BLaER1 treated with 17β-estradiol and CSF1 and Interleukin-3, amounts not matched to agents 10 nM and 100 nM (cell line): ENCODE results near the gene RANBP9.

Experiments
- H3K27ac ChIP-seq, 11 experiments: shearing (Covaris generic); formaldehyde crosslinking; 2 replicates each; pipeline ENCODE4 v1.8.1; 2022
- H3K27me3 ChIP-seq, 11 experiments: shearing (Covaris generic); formaldehyde crosslinking; 2 replicates each; pipeline ENCODE4 v1.8.1; 2022
- H3K36me3 ChIP-seq, 11 experiments: shearing (Covaris generic); formaldehyde crosslinking; 2 replicates each; pipeline ENCODE4 v1.8.1; 2022
- H3K4me1 ChIP-seq, 10 experiments: shearing (Covaris generic); formaldehyde crosslinking; 2 replicates each; pipeline ENCODE4 v1.8.1; 2022
- H3K4me2 ChIP-seq, 11 experiments: shearing (Covaris generic); formaldehyde crosslinking; 2 replicates each; pipeline ENCODE4 v1.8.1; 2022
- H3K4me3 ChIP-seq, 10 experiments: shearing (Covaris generic); formaldehyde crosslinking; 2 replicates each; pipeline ENCODE4 v1.8.1; 2022
- H3K9ac ChIP-seq, 11 experiments: shearing (Covaris generic); formaldehyde crosslinking; 2 replicates each; pipeline ENCODE4 v1.8.1; 2022
- H3K9me3 ChIP-seq, 11 experiments: shearing (Covaris generic); formaldehyde crosslinking; replicated peaks in 1 of 11; 2 replicates each; pipeline ENCODE4 v1.8.1; 2022
- H4K20me1 ChIP-seq, 11 experiments: shearing (Covaris generic); formaldehyde crosslinking; 2 replicates each; pipeline ENCODE4 v1.8.1; 2022
- Cebpa-rat ChIP-seq, 11 experiments: shearing (Covaris generic); IDR thresholded peaks; 2 replicates each; pipeline ENCODE4 v1.8.1; 2022

RANBP9 gene

GRCh38 chr6:13590574-13591153 lies 121.0 kb downstream of the RANBP9 start:
- no peaks in the 10 kb centered on the region for H3K27me3 ChIP-seq
- H3K9me3 ChIP-seq, result no peaks in the 10 kb centered on the region
- H3K4me1 ChIP-seq, result no peaks in the 10 kb centered on the region
- H3K27ac ChIP-seq, result no peak overlapping the region
- H3K4me2 ChIP-seq, result no peak overlapping the region
- H4K20me1 ChIP-seq, result no peaks in the 10 kb centered on the region; a peak in 1 of 22 replicates
- H3K9ac ChIP-seq, result no peak overlapping the region
- no peak for TF ChIP-seq Cebpa-rat (IDR thresholded peaks at IDR 0.05)
- H3K4me3 ChIP-seq, result no peak overlapping the region
- H3K36me3 ChIP-seq, result peaks cover 45 to 83% (median 71%) of the 10 kb centered on the region in 11 experiments

DNA sequence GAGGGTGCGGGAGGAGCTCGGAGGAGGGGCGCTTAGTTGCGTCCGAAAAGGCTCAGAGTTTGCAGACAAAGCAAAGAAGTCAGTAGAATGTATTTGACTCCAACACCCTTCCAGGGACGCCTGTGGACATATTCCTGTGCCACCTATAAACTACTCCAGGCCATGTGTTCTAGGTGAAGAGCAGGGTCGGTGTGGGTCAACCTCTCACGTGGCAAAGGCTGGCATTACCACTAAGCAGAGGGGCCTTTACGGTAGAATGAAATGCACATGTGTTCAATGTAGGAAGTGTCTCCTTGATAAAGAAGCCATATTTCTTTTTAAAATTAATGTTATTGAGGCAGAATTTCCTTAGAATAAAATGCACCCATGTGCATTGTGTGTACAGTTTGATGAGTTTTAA lies 121.8 kb downstream of the RANBP9 start:
- no peaks in the 10 kb centered on the region for H3K27me3 ChIP-seq
- H3K36me3 ChIP-seq, result peaks cover 41 to 82% (median 66%) of the 10 kb centered on the region in 11 experiments
- no peak overlapping the region for H3K9ac ChIP-seq
- H4K20me1 ChIP-seq, result no peaks in the 10 kb centered on the region; a peak in 1 of 22 replicates
- H3K4me1 ChIP-seq, result no peaks in the 10 kb centered on the region
- no peak for TF ChIP-seq Cebpa-rat (IDR thresholded peaks at IDR 0.05)
- H3K4me3 ChIP-seq, result no peak overlapping the region
- H3K4me2 ChIP-seq, result no peak overlapping the region
- no peak overlapping the region for H3K27ac ChIP-seq
- H3K9me3 ChIP-seq, result no peaks in the 10 kb centered on the region

DNA sequence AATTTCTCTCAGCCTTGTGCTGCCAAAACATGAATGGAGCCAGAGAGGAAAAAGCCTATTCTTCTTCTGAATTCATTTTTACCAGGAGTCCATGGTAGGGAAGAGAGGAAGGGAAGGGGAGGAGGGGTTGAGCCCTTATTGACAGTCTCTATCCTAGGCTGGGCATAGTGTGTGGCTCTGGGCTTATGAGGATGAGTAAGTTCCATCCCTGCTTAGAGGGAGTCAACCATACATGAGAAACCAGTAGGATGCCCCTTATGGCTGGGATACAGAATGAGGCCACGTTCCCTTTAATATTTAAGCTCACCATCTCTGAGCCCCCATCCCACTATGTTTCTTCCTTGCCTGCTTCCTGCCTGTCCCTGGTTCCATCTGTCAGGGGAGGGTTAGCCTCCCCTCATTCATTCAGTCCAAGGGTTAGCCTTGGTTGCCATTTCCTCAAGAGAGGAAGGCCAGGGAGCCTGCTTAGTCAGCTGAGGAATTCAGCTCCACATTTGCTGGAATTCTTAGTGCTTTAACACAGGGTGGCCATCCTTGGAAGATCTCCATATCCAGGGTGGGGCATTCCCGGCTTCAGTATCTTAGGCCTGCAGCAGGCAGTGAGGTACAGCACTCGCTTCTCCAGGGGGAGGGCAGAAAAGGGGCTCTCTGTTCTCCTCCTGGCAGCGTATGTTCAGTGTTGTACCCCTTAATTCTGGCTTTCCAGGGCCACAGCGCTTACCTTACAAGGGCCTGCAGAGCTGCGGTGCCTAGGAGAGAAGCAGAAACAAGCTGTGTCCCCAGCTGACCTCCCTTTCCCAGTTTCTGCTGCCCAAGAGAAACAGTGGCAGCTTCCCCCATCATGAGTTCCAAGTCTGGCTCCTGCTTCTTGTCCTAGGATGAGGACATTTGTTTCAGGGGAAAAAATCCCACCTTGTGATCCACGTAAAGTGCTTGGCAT lies 124.8 kb downstream of the RANBP9 start:
- H3K27ac ChIP-seq, result no peak overlapping the region
- no peak overlapping the region for H3K9ac ChIP-seq
- H3K36me3 ChIP-seq, result peaks cover 35 to 71% (median 57%) of the 10 kb centered on the region in 11 experiments
- no peaks in the 10 kb centered on the region for H3K27me3 ChIP-seq
- TF ChIP-seq Cebpa-rat (IDR thresholded peaks at IDR 0.05), result no peak
- H4K20me1 ChIP-seq, result no peaks in the 10 kb centered on the region; a peak in 1 of 22 replicates
- no peaks in the 10 kb centered on the region for H3K9me3 ChIP-seq
- no peaks in the 10 kb centered on the region for H3K4me1 ChIP-seq
- H3K4me2 ChIP-seq, result no peak overlapping the region
- H3K4me3 ChIP-seq, result no peak overlapping the region

GRCh38 chr6:13581700-13582229 lies 129.9 kb downstream of the RANBP9 start:
- no peaks in the 10 kb centered on the region for H4K20me1 ChIP-seq
- H3K4me3 ChIP-seq, result no peak overlapping the region
- H3K9me3 ChIP-seq, result peaks cover 0 to 7% (median 0%) of the 10 kb centered on the region in 11 experiments; a peak in 6 of 22 replicates
- no peak overlapping the region for H3K4me2 ChIP-seq
- TF ChIP-seq Cebpa-rat (IDR thresholded peaks at IDR 0.05), result no peak
- no peaks in the 10 kb centered on the region for H3K27me3 ChIP-seq
- H3K36me3 ChIP-seq, result peaks cover 16 to 55% (median 31%) of the 10 kb centered on the region in 11 experiments
- H3K4me1 ChIP-seq, result peaks cover 0 to 7% (median 0%) of the 10 kb centered on the region in 10 experiments; a peak in 1 of 20 replicates
- H3K27ac ChIP-seq, result no peak overlapping the region
- no peak overlapping the region for H3K9ac ChIP-seq

DNA sequence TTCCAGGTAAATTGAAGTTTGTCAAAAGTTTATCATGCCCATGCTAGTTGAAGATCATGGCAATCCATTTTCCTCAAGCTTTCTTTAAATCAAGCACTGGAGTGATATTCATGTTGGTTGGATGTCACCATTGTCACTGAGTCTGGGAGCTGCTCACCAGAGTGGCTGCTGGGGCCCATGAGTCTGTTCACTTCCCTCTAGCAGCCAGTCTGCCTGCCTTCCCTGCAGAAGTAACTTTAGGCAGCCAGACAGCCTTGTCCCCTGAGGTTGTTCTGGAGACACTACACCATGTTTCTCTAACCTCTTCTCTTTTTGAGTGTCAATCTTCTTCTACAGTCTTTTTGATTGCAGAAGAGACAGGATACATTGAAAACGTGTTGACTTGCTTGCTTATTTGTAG lies 131.7 kb downstream of the RANBP9 start:
- Histone ChIP-seq H3K27ac (no peak overlapping the region), H3K4me2 (no peak overlapping the region), H3K4me1 (peaks cover 0 to 14% (median 6%) of the 10 kb centered on the region in 10 experiments; a peak in 14 of 20 replicates), H3K9me3 (peaks cover 0 to 7% (median 0%) of the 10 kb centered on the region in 11 experiments; a peak in 6 of 22 replicates), H4K20me1 (no peaks in the 10 kb centered on the region), H3K27me3 (no peaks in the 10 kb centered on the region), H3K9ac (no peak overlapping the region), H3K36me3 (peaks cover 10 to 43% (median 24%) of the 10 kb centered on the region in 11 experiments), H3K4me3 (no peak overlapping the region)
- TF ChIP-seq Cebpa-rat (IDR thresholded peaks at IDR 0.05), result no peak

- Histone ChIP-seq H3K9ac (no peak overlapping the region), H3K4me3 (no peak overlapping the region), H3K4me2 (no peak overlapping the region), H3K27me3 (no peaks in the 10 kb centered on the region), H3K4me1 (peaks cover 9 to 20% (median 14%) of the 10 kb centered on the region in 10 experiments), H3K9me3 (peaks cover 0 to 7% (median 0%) of the 10 kb centered on the region in 11 experiments; a peak in 6 of 22 replicates), H4K20me1 (no peaks in the 10 kb centered on the region), H3K27ac (no peak overlapping the region), H3K36me3 (peaks cover 0 to 25% (median 12%) of the 10 kb centered on the region in 11 experiments; a peak in 11 of 22 replicates)
- no peak for TF ChIP-seq Cebpa-rat (IDR thresholded peaks at IDR 0.05)
Measured at GRCh38 chr6:13577926-13578325, 133.7 kb downstream of the RANBP9 start.

GRCh38 chr6:13576017-13576416 lies 135.6 kb downstream of the RANBP9 start:
- Histone ChIP-seq H3K4me2 (peak overlapping the region in 7 of 11 experiments; percentile 40 to 91 (median 72); a peak in 7 of 22 replicates), H3K9me3 (peaks cover 0 to 7% (median 0%) of the 10 kb centered on the region in 11 experiments; a peak in 6 of 22 replicates), H3K4me3 (no peak overlapping the region), H3K27me3 (no peaks in the 10 kb centered on the region), H3K36me3 (peaks cover 0 to 14% (median 4%) of the 10 kb centered on the region in 11 experiments; a peak in 7 of 22 replicates), H3K27ac (no peak overlapping the region; a peak in 1 of 22 replicates), H3K4me1 (peaks cover 9 to 20% (median 14%) of the 10 kb centered on the region in 10 experiments), H3K9ac (no peak overlapping the region), H4K20me1 (no peaks in the 10 kb centered on the region)
- no peak for TF ChIP-seq Cebpa-rat (IDR thresholded peaks at IDR 0.05)

DNA sequence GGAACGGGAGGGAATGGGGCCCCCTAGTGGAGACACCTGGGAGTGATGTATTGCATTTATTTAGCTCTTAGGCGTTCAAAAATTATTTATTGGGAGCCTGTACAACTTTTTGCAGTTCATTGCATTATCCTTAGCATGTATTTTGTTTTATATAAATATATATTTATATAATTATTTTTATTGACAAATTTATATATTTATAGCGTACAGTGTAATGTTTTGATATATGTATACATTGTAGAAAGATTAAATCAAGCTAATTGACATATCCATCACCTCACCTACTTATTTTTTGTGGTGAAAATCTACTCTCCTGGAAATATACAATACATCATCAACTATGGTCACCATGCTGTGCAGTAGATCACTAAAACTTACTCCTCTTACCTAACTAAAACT lies 136.3 kb downstream of the RANBP9 start:
- Histone ChIP-seq H3K27me3 (no peaks in the 10 kb centered on the region), H3K36me3 (peaks cover 0 to 9% (median 1%) of the 10 kb centered on the region in 11 experiments; a peak in 5 of 22 replicates), H3K4me3 (peak overlapping the region; percentile 71 to 95 (median 88)), H3K9ac (peak overlapping the region; percentile 89 to 98 (median 95); a peak in 21 of 22 replicates), H3K9me3 (peaks cover 0 to 7% (median 0%) of the 10 kb centered on the region in 11 experiments; a peak in 6 of 22 replicates), H3K4me1 (peaks cover 9 to 20% (median 14%) of the 10 kb centered on the region in 10 experiments), H3K4me2 (peak overlapping the region; percentile 65 to 97 (median 78)), H3K27ac (peak overlapping the region in 10 of 11 experiments; percentile 92 to 99 (median 96); a peak in 20 of 22 replicates), H4K20me1 (no peaks in the 10 kb centered on the region)
- TF ChIP-seq Cebpa-rat (IDR thresholded peaks at IDR 0.05), result no peak
